Upper lobe of left lung (tissue), 6 donors: ENCODE data around the gene SETD5. TPM values are rescaled to one million over a fixed set of nuclear protein-coding genes. Genes with fewer than 3 reads are reported as not detected.

ENCODE experiments used
- ATAC-seq, 2 donors: fragments of 200-7000 bp; cut with Tn5 transposase; one replicate each; pipeline ENCODE4 v1.9.1; 2022; ENCODE audit warnings: mild to moderate bottlenecking in 2 of 2, moderate library complexity in 2 of 2; ENCODE audit not compliant: low FRiP score in 2 of 2
- DNase-seq, 2 donors: peaks; one replicate each; pipeline ENCODE4 v3.0.0-alpha.2; 2019 to 2020
- H3K27ac ChIP-seq, 4 donors: fragments of 200-600 bp; sonication (generic); one replicate each; pipeline ENCODE4 v1.5.1; 2016 to 2019
- H3K27me3 ChIP-seq, 4 donors: fragments of 200-600 bp; sonication (generic); one replicate each; pipeline ENCODE4 v1.5.1; 2017 to 2019
- H3K36me3 ChIP-seq, 4 donors: fragments of 200-600 bp; sonication (generic); one replicate each; pipeline ENCODE4 v1.5.1; 2016 to 2019
- H3K4me1 ChIP-seq, 4 donors: fragments of 200-600 bp; sonication (generic); one replicate each; pipeline ENCODE4 v1.5.1; 2018 to 2019
- H3K4me3 ChIP-seq, 4 donors: fragments of 200-600 bp; sonication (generic); one replicate each; pipeline ENCODE4 v1.5.1; 2017 to 2019; ENCODE audit warnings: mild to moderate bottlenecking in 2 of 4, moderate library complexity in 1 of 4
- H3K9me3 ChIP-seq, 4 donors: fragments of 200-600 bp; sonication (generic); one replicate each; pipeline ENCODE4 v1.5.1; 2018 to 2019
- EP300 ChIP-seq, 4 donors: sonication (generic); formaldehyde crosslinking; IDR thresholded peaks; one replicate each; pipeline ENCODE4 v1.5.1; 2017; ENCODE audit warnings: antibody characterized with exemption in 4 of 4, control low read depth in 2 of 4
- POLR2A ChIP-seq, 4 donors: fragments of 450-650 bp; IDR thresholded peaks; one replicate each; pipeline ENCODE4 v1.5.1; 2016 to 2017; ENCODE audit warnings: antibody characterized with exemption in 4 of 4, mild to moderate bottlenecking in 2 of 4
- POLR2AphosphoS5 ChIP-seq, 2 donors: sonication (generic); formaldehyde crosslinking; IDR thresholded peaks; one replicate each; pipeline ENCODE4 v1.5.1; 2017; ENCODE audit warnings: antibody characterized with exemption in 2 of 2
- WGBS, 2 donors: methylation state at CpG; one replicate each; pipeline ENCODE4 v1.1.5; 2017 to 2018; 5-methylcytosine and 5-hydroxymethylcytosine counted together
- total RNA-seq, 6 donors: library from RNA; depleted of rRNA in 4 of 6; stranded (reverse); fragments of >200 nt in 4 of 6; gene quantifications; one replicate each; pipeline versions ENCODE4 v1.1.0 to v1.2.1, GENCODE V29; 2016 to 2021
- TF ChIP-seq, protein P1 (sequence below), 6 experiments: fragments of 450-650 bp in 4 of 6; fragments of 200-600 bp in 2 of 6; sonication (generic) in 2 of 6; IDR thresholded peaks; one replicate each; pipeline ENCODE4 v1.5.1; 2016 to 2019; ENCODE audit warnings: antibody characterized with exemption in 6 of 6
- donor health status: DM: no; HTN: no; CAD: no; lungs with moderate emphysema.
- donor health status: DM: no; HTN: yes; CAD: no; lungs with severe emphysema.

Gene SETD5
- total RNA-seq, 6 donors from 2014 or later = 75.1 to 213 (median 113) TPM

- H3K4me3 ChIP-seq = no peak overlapping the region
- DNase-seq (no peak), ATAC-seq (no peak)
- no peaks in the 10 kb centered on the region for H3K9me3 ChIP-seq
- H3K27me3 ChIP-seq = no peaks in the 10 kb centered on the region
- peaks cover 45 to 93% (median 78%) of the 10 kb centered on the region in 4 donors for H3K4me1 ChIP-seq
- no peak overlapping the region for H3K27ac ChIP-seq
- TF ChIP-seq EP300 (IDR thresholded peaks at IDR 0.05) (no peak), POLR2A (IDR thresholded peaks at IDR 0.05) (no peak), POLR2AphosphoS5 (IDR thresholded peaks at IDR 0.05) (no peak)
- TF ChIP-seq, protein P1, sequence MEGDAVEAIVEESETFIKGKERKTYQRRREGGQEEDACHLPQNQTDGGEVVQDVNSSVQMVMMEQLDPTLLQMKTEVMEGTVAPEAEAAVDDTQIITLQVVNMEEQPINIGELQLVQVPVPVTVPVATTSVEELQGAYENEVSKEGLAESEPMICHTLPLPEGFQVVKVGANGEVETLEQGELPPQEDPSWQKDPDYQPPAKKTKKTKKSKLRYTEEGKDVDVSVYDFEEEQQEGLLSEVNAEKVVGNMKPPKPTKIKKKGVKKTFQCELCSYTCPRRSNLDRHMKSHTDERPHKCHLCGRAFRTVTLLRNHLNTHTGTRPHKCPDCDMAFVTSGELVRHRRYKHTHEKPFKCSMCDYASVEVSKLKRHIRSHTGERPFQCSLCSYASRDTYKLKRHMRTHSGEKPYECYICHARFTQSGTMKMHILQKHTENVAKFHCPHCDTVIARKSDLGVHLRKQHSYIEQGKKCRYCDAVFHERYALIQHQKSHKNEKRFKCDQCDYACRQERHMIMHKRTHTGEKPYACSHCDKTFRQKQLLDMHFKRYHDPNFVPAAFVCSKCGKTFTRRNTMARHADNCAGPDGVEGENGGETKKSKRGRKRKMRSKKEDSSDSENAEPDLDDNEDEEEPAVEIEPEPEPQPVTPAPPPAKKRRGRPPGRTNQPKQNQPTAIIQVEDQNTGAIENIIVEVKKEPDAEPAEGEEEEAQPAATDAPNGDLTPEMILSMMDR (IDR thresholded peaks at IDR 0.05) = no peak
- no peaks in the 10 kb centered on the region for H3K36me3 ChIP-seq
- 81 to 83% methylated on average over 7 of the region's 7 CpGs for WGBS, 2 donors
Observed at GRCh38 chr3:9406856-9407626, 9.6 kb downstream of the SETD5 start.

DNA sequence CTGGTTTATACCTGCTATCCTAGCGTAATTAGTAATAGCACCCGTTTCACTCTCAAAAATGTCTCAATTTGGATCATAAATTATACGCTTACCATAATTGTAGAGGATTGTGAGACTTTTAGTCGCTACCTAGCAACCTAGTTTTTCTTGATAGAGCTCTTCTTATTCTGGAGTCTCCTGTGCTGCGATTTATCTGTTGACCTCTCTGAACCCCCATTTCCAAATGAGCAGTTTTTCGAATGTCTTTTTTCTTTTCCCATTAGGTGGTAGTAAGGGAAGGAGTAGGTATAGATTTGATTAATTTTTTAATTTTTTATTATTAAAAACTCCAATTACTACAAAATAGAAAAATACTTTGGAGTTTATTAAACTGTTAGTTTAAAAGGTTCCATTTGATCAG lies 10.6 kb downstream of the SETD5 start:
- WGBS, 2 donors = 93 to 97% methylated on average over 6 of the region's 6 CpGs
- ATAC-seq = no peak

GRCh38 chr3:9408546-9408945 lies 11.1 kb downstream of the SETD5 start:
- Histone ChIP-seq H3K27ac (no peak overlapping the region), H3K4me1 (peaks cover 35 to 92% (median 68%) of the 10 kb centered on the region in 4 donors), H3K4me3 (no peak overlapping the region), H3K27me3 (no peaks in the 10 kb centered on the region), H3K36me3 (no peaks in the 10 kb centered on the region), H3K9me3 (no peaks in the 10 kb centered on the region)
- no peak for ATAC-seq
- WGBS, 2 donors = 90 to 92% methylated on average over 1 of the region's 1 CpG
- DNase-seq = no peak
- TF ChIP-seq POLR2A (IDR thresholded peaks at IDR 0.05) = no peak
- no peak for TF ChIP-seq EP300 (IDR thresholded peaks at IDR 0.05)
- TF ChIP-seq, protein P1 (IDR thresholded peaks at IDR 0.05) = no peak
- no peak for TF ChIP-seq POLR2AphosphoS5 (IDR thresholded peaks at IDR 0.05)

More for the DNA sequence above, 10.6 kb downstream of the SETD5 start:
- Histone ChIP-seq H3K27ac (no peak overlapping the region), H3K36me3 (no peaks in the 10 kb centered on the region), H3K27me3 (no peaks in the 10 kb centered on the region), H3K4me1 (peaks cover 39 to 93% (median 73%) of the 10 kb centered on the region in 4 donors), H3K9me3 (no peaks in the 10 kb centered on the region), H3K4me3 (no peak overlapping the region)
- no peak for DNase-seq
- TF ChIP-seq POLR2A (IDR thresholded peaks at IDR 0.05) (no peak), EP300 (IDR thresholded peaks at IDR 0.05) (no peak), POLR2AphosphoS5 (IDR thresholded peaks at IDR 0.05) (no peak)
- TF ChIP-seq, protein P1 (IDR thresholded peaks at IDR 0.05) = no peak

DNA sequence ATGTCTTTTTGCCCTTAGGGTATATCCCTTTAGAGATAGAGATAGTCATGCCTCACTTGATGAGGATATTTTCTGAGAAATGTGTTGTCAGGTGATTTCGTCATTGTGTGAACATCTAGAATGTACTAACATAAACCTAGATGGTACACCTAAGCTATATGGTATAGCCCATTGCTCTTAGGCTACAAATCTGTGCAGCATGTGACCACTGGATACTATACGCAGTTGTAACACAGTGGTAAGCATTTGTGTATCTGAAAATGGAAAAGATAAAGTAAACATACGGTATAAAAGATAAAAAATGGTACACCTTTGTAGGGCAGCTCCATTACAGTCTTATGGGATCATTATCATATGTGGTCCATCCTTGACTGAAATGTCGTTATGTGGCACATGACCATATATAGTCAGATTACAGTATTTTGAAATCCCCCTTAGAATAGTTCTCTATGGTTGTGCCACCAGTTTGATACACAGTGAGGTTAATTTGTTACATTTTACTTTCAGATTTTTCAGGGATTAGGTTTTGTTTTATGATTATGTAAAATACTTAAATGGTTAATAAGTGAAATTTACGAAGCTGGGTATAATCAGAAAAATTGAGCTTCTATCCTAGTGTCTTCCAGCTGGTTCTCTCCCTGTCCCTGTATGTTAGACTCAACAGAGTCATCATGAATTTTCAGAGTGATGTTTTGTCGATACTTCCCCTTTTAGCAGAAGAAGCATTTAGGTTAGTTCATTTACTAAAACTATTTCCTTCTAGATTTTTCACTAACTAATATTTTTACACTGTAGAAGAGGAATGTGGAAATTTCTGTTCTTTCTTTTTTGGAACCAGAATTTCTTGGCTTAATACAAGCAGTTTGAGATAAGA lies 12.8 kb downstream of the SETD5 start:
- 75 to 82% methylated on average over 6 of the region's 6 CpGs for WGBS, 2 donors
- Histone ChIP-seq H3K4me1 (peaks cover 34 to 82% (median 60%) of the 10 kb centered on the region in 4 donors), H3K27me3 (no peaks in the 10 kb centered on the region), H3K4me3 (no peak overlapping the region), H3K9me3 (no peaks in the 10 kb centered on the region), H3K36me3 (no peaks in the 10 kb centered on the region), H3K27ac (peak overlapping the region in 2 of 4 donors; percentile 6 to 14)
- TF ChIP-seq, protein P1 (IDR thresholded peaks at IDR 0.05) = no peak
- TF ChIP-seq POLR2A (IDR thresholded peaks at IDR 0.05) = no peak
- ATAC-seq (peak in 1 of 2 donors; percentile 29), DNase-seq (no peak)
